Activated CD4-positive, alpha-beta T cell treated with anti-CD3 and anti-CD28 coated beads, Interleukin-2, amount 50 U/mL, for 24 hours (primary cell): ENCODE measurements around the gene CNOT2.

Experiments
- DNase-seq, 2 donors: peaks; one replicate each; pipeline ENCODE4 v3.0.0-alpha.2; 2020; ENCODE audit warnings: low read depth in 1 of 2, low spot score in 1 of 2

The CNOT2 gene

GRCh38 chr12:70242695-70243509 lies at the start of gene CNOT2:
Gene CNOT2, plus strand, starts transcription at chr12:70243433. Its CDS starts 34,794 bp downstream, at chr12:70278227.
- peak; percentile 84 to 85 for DNase-seq

- no peak for DNase-seq
These were observed 49.2 kb upstream of the CNOT2 start for GRCh38 chr12:70194076-70194475.

- DNase-seq, result no peak
These were observed 46.4 kb upstream of the CNOT2 start for GRCh38 chr12:70196811-70197281.

GRCh38 chr12:70197345-70197744 lies 45.9 kb upstream of the CNOT2 start:
- no peak for DNase-seq

GRCh38 chr12:70213707-70214106 lies 29.5 kb upstream of the CNOT2 start:
- DNase-seq, result no peak

GRCh38 chr12:70214972-70215617 lies 28.1 kb upstream of the CNOT2 start:
- DNase-seq, result no peak

GRCh38 chr12:70217416-70217815 lies 25.8 kb upstream of the CNOT2 start:
- no peak for DNase-seq

- DNase-seq, result no peak
These were observed 21.6 kb upstream of the CNOT2 start for GRCh38 chr12:70221626-70222025.

GRCh38 chr12:70227911-70228310 lies 15.3 kb upstream of the CNOT2 start:
- DNase-seq, result no peak

- DNase-seq, result no peak
These were observed 12.2 kb upstream of the CNOT2 start for GRCh38 chr12:70230934-70231606.

- DNase-seq, result no peak
These were observed 6.2 kb upstream of the CNOT2 start for GRCh38 chr12:70236990-70237389.

- no peak for DNase-seq
These were observed 2.6 kb upstream of the CNOT2 start for GRCh38 chr12:70240673-70241072.

GRCh38 chr12:70241845-70242244 lies 1.4 kb upstream of the CNOT2 start:
- DNase-seq, result no peak

- peak; percentile 11 to 50 for DNase-seq
These were observed 508 bp downstream of the CNOT2 start for GRCh38 chr12:70243510-70244371.

- DNase-seq, result no peak
These were observed 1.2 kb downstream of the CNOT2 start for GRCh38 chr12:70244409-70244808.

GRCh38 chr12:70245458-70245857 lies 2.2 kb downstream of the CNOT2 start:
- DNase-seq, result no peak

GRCh38 chr12:70246580-70246979 lies 3.3 kb downstream of the CNOT2 start:
- no peak for DNase-seq

- DNase-seq, result no peak
These were observed 4.5 kb downstream of the CNOT2 start for GRCh38 chr12:70247653-70248199.

- no peak for DNase-seq
These were observed 5.6 kb downstream of the CNOT2 start for GRCh38 chr12:70248876-70249275.

GRCh38 chr12:70249903-70250302 lies 6.7 kb downstream of the CNOT2 start:
- DNase-seq, result no peak

- DNase-seq, result no peak
These were observed 8.0 kb downstream of the CNOT2 start for GRCh38 chr12:70251226-70251625.
